ENCODE results near the gene NKAIN2.

The NKAIN2 gene

DNA sequence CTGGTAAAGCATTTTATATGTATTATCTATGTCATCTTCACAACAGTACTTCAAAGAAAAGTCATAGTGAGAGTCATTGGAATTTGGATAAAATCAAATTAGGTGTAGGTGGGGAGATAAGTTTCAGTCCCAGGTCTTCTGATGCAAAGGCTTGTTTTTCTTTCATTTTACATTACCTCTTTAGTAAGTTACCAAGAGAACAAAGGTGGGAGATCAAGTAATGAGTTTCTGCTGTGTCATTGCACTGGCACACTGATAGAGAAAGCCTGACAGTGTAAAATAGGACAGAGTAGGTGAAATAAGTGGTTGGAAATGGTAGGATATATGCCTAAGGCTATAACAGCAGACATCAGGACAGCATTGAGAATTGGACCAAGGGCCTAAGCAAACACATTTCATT lies 250.4 kb downstream of the NKAIN2 start:
- H3K4me3 ChIP-seq (ENCODE audit: low read depth, low read length) = no peak overlapping the region

DNA sequence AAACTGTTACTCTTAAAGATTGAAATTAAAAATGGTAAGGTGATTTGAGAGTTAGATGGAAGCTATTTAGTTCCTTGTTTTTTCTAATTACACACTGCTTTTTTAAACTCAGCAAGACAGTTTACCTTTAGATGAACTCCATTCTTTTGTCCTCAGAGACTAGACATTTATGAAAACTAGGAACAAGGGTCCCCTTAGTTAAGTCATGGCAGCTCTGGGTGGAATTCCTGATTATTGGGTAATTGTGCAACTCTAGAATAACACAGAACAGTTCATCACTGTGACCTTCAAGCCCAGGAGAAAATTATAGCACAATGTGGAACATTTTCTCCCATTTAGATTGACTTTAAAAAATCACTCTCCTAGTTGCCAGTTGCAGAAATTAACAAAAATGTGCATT lies 251.7 kb downstream of the NKAIN2 start:
- H3K4me3 ChIP-seq (ENCODE audit: low read depth, low read length) = no peak overlapping the region
- DNase-seq (ENCODE audit: low read depth) = no peak
- in situ Hi-C loops (cut with HindIII; ENCODE audit: low sequenced_read_pairs) = no loop called here
- TF ChIP-seq, protein P1, sequence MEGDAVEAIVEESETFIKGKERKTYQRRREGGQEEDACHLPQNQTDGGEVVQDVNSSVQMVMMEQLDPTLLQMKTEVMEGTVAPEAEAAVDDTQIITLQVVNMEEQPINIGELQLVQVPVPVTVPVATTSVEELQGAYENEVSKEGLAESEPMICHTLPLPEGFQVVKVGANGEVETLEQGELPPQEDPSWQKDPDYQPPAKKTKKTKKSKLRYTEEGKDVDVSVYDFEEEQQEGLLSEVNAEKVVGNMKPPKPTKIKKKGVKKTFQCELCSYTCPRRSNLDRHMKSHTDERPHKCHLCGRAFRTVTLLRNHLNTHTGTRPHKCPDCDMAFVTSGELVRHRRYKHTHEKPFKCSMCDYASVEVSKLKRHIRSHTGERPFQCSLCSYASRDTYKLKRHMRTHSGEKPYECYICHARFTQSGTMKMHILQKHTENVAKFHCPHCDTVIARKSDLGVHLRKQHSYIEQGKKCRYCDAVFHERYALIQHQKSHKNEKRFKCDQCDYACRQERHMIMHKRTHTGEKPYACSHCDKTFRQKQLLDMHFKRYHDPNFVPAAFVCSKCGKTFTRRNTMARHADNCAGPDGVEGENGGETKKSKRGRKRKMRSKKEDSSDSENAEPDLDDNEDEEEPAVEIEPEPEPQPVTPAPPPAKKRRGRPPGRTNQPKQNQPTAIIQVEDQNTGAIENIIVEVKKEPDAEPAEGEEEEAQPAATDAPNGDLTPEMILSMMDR (IDR thresholded peaks at IDR 0.05; ENCODE audit: low read depth, low read length, missing control alignments) = no peak

More for the DNA sequence above, 250.4 kb downstream of the NKAIN2 start:
- in situ Hi-C loops (cut with HindIII; ENCODE audit: low sequenced_read_pairs) = no loop called here
- no peak for DNase-seq (ENCODE audit: low read depth)
- TF ChIP-seq, protein P1 (IDR thresholded peaks at IDR 0.05; ENCODE audit: low read depth, low read length, missing control alignments) = no peak

DNA sequence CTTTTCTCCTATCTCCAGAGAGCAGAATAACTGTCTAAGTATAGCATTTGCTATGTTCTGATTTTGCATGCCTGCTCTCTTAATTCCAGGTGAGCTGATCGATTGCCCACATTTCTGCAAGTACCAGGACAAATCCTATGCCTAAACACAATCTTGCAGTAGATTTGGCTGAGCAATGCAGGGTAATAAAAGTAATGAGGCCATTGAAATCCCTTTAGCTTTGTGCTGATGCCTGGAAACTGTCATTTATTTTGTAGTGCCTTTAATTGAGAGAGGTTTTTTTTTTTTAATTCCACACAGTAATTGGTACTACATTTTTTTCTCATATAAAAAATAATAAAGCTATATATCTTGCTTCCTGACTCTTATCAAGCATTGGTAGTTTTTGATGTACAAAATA lies 252.3 kb downstream of the NKAIN2 start:
- no peak overlapping the region for H3K4me3 ChIP-seq (ENCODE audit: low read depth, low read length)
- no peak for DNase-seq (ENCODE audit: low read depth)
- in situ Hi-C loops (cut with HindIII; ENCODE audit: low sequenced_read_pairs) = no loop called here
- TF ChIP-seq, protein P1 (IDR thresholded peaks at IDR 0.05; ENCODE audit: low read depth, low read length, missing control alignments) = no peak

GRCh38 chr6:124056407-124057334 lies 253.0 kb downstream of the NKAIN2 start:
- H3K4me3 ChIP-seq (ENCODE audit: low read depth, low read length) = no peak overlapping the region
- no peak for DNase-seq (ENCODE audit: low read depth)
- TF ChIP-seq, protein P1 (IDR thresholded peaks at IDR 0.05; ENCODE audit: low read depth, low read length, missing control alignments) = no peak
- in situ Hi-C loops (cut with HindIII; ENCODE audit: low sequenced_read_pairs) = no loop called here

GRCh38 chr6:124057461-124057860 lies 253.8 kb downstream of the NKAIN2 start:
- DNase-seq (ENCODE audit: low read depth) = no peak
- H3K4me3 ChIP-seq (ENCODE audit: low read depth, low read length) = no peak overlapping the region
- TF ChIP-seq, protein P1 (IDR thresholded peaks at IDR 0.05; ENCODE audit: low read depth, low read length, missing control alignments) = no peak
- in situ Hi-C loops (cut with HindIII; ENCODE audit: low sequenced_read_pairs) = no loop called here

GRCh38 chr6:124064317-124065113 lies 260.9 kb downstream of the NKAIN2 start:
- TF ChIP-seq, protein P1 (IDR thresholded peaks at IDR 0.05; ENCODE audit: low read depth, low read length, missing control alignments) = no peak
- no peak overlapping the region for H3K4me3 ChIP-seq (ENCODE audit: low read depth, low read length)
- in situ Hi-C loops (cut with HindIII; ENCODE audit: low sequenced_read_pairs) = no loop called here
- DNase-seq (ENCODE audit: low read depth) = no peak
